Measurements from ENCODE around the gene SEC14L5. TPM values are rescaled to one million over a fixed set of nuclear protein-coding genes. Genes with fewer than 3 reads are reported as not detected.

The SEC14L5 gene
- total RNA-seq, 4 donors from 2014 or later: 0.32 to 6.2 (median 0.53) TPM

DNA sequence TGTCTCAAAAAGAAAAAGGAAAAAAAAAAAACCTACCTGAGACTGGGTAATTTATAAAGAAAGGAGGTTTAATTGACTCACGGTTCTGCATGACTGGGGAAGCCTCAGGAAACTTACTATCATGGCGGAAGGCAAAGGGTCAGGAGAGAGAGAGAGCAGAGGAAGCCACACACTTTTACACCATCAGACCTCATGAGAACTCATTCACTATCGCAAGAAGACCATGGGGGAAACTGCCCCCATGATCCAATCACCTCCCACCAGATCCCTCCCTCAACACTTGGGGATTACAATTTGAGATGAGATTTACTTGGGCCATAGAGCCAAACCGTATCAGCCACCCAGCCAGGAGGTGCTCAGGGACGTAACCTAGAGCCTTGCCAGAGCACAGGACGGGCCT is 54.8 kb downstream of the SEC14L5 start:
- in situ Hi-C loops (cut with MboI; ENCODE audit: low pct_ligation_motif_present in 1 of 4, low pct_unique_long_range_greater_than_20kb in 1 of 4, low sequenced_read_pairs in 3 of 4): no loop called here
- Histone ChIP-seq H3K9me3 (no peaks in the 10 kb centered on the region), H3K27ac (no peak overlapping the region), H3K4me1 (no peaks in the 10 kb centered on the region), H3K36me3 (no peaks in the 10 kb centered on the region), H3K4me3 (no peak overlapping the region), H3K27me3 (no peaks in the 10 kb centered on the region)
- intact Hi-C loops (cut with DNase I; ENCODE audit: low total_unique reads): no loop called here
- 61 to 87% methylated on average over 5 to 6 of the region's 6 CpGs for WGBS, 2 donors (ENCODE audit: low coverage in 1 of 2)
- DNase-seq: no peak
- TF ChIP-seq EP300 (IDR thresholded peaks at IDR 0.05; ENCODE audit: low read depth) (no peak), POLR2A (IDR thresholded peaks at IDR 0.05) (no peak), POLR2AphosphoS5 (IDR thresholded peaks at IDR 0.05) (no peak), CTCF (IDR thresholded peaks at IDR 0.05) (no peak)

GRCh38 chr16:5015351-5015750 is 57.2 kb downstream of the SEC14L5 start:
- WGBS, 2 donors (ENCODE audit: low coverage in 1 of 2): 57% methylated on average over 4 of the region's 4 CpGs; no CpG with 5 or more reads in 1 of the 2 donors
- Histone ChIP-seq H3K9me3 (no peaks in the 10 kb centered on the region), H3K36me3 (no peaks in the 10 kb centered on the region), H3K4me1 (peaks cover 0 to 10% (median 0%) of the 10 kb centered on the region in 4 donors), H3K27me3 (no peaks in the 10 kb centered on the region), H3K27ac (no peak overlapping the region), H3K4me3 (no peak overlapping the region)
- DNase-seq: no peak
- in situ Hi-C loops (cut with MboI; ENCODE audit: low pct_ligation_motif_present in 1 of 4, low pct_unique_long_range_greater_than_20kb in 1 of 4, low sequenced_read_pairs in 3 of 4): no loop called here
- TF ChIP-seq EP300 (IDR thresholded peaks at IDR 0.05; ENCODE audit: low read depth) (no peak), POLR2AphosphoS5 (IDR thresholded peaks at IDR 0.05) (no peak), POLR2A (IDR thresholded peaks at IDR 0.05) (no peak), CTCF (IDR thresholded peaks at IDR 0.05) (no peak)
- intact Hi-C loops (cut with DNase I; ENCODE audit: low total_unique reads): no loop called here

DNA sequence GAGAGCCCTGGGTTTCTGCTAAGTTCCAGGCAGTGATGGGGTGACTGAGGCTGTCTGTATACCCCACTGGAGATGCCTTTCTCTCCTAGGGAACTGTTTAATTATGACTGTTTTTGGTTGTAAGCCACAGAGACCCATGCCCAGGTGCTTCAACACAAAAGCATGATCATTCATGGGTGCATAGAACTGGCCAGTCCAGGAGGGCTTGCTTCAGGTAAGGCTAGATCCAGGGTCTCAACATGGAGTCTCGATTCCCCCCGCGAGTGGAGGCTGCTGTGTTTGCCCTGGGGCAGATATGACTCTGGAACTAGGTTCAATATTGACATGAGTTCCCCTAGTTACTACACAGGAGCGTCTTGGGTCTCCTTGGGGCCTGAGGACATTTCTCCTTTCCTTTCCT is 57.8 kb downstream of the SEC14L5 start:
- 95% methylated on average over 4 of the region's 4 CpGs; no CpG with 5 or more reads in 1 of the 2 donors for WGBS, 2 donors (ENCODE audit: low coverage in 1 of 2)
- Histone ChIP-seq H3K36me3 (no peaks in the 10 kb centered on the region), H3K27ac (no peak overlapping the region), H3K4me3 (no peak overlapping the region), H3K9me3 (no peaks in the 10 kb centered on the region), H3K4me1 (peaks cover 0 to 10% (median 0%) of the 10 kb centered on the region in 4 donors), H3K27me3 (no peaks in the 10 kb centered on the region)
- intact Hi-C loops (cut with DNase I; ENCODE audit: low total_unique reads): no loop called here
- in situ Hi-C loops (cut with MboI; ENCODE audit: low pct_ligation_motif_present in 1 of 4, low pct_unique_long_range_greater_than_20kb in 1 of 4, low sequenced_read_pairs in 3 of 4): no loop called here
- TF ChIP-seq POLR2AphosphoS5 (IDR thresholded peaks at IDR 0.05) (no peak), CTCF (IDR thresholded peaks at IDR 0.05) (no peak), POLR2A (IDR thresholded peaks at IDR 0.05) (no peak), EP300 (IDR thresholded peaks at IDR 0.05; ENCODE audit: low read depth) (no peak)
- no peak for DNase-seq

DNA sequence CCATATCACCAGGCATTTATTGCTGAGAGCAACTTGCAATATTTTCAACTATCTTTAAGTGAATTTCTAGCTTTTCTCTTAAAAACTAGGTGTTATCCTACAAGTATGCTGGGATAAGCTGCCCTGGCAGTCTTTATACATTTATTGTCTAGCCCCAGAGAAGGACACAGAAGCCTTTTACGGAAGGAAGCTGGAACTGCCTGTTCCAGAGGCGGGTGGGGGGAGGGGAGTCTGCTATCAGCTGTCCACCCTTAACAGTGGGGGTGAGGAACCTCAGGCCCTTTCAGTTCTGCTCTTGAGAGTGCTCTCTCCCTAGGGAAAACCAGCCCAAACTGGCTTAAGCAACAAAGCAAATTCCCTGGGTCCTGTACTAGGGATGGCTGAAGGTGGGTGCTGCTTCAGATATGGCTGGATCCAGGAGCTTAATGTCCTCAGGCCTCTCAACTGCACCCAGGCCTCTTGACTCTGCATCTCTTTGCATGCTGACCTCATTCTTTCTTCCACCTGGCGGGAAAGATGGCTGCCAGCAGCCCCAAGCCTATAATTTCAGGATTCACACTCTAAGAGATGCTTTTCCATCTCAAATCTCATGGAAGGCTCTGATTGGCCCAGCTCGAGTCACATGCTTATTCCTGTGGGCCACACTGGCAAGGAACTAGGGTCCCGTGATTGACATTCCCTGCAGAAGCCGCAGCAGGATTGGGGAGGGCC is 59.0 kb downstream of the SEC14L5 start:
- DNase-seq: no peak
- Histone ChIP-seq H3K4me1 (peaks cover 0 to 10% (median 0%) of the 10 kb centered on the region in 4 donors), H3K27me3 (no peaks in the 10 kb centered on the region), H3K4me3 (no peak overlapping the region), H3K36me3 (no peaks in the 10 kb centered on the region), H3K27ac (no peak overlapping the region), H3K9me3 (no peaks in the 10 kb centered on the region)
- in situ Hi-C loops (cut with MboI; ENCODE audit: low pct_ligation_motif_present in 1 of 4, low pct_unique_long_range_greater_than_20kb in 1 of 4, low sequenced_read_pairs in 3 of 4): no loop called here
- WGBS, 2 donors (ENCODE audit: low coverage in 1 of 2): 83% methylated on average over 6 of the region's 6 CpGs; no CpG with 5 or more reads in 1 of the 2 donors
- intact Hi-C loops (cut with DNase I; ENCODE audit: low total_unique reads): no loop called here
- TF ChIP-seq CTCF (IDR thresholded peaks at IDR 0.05) (no peak), POLR2A (IDR thresholded peaks at IDR 0.05) (no peak), POLR2AphosphoS5 (IDR thresholded peaks at IDR 0.05) (no peak), EP300 (IDR thresholded peaks at IDR 0.05; ENCODE audit: low read depth) (no peak)
